ENCODE results near the gene TRAPPC5. TPM values are rescaled to one million over a fixed set of nuclear protein-coding genes. Genes with fewer than 3 reads are reported as not detected.

The TRAPPC5 gene
- total RNA-seq, 1 donor from 2014 or later = 132 TPM

DNA sequence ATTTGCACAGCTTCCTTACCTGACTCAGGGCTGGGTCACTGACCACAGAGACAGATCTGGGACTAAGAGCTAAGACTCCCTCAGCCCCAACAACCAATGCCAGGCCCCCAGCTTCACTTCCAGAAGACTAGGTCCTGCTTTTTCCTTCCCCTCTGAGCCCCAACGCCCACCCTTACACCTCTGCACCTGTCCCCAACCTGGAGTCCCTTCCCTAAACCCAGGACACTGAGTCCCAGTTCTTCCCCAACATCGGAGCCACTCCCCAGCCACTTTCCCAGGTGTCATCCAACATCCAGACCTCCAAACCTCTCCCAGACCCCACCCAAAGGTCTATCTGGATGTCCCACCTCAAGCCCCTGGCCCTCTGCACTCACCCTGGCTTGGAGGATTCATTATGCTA is 18.4 kb downstream of the TRAPPC5 start:
- DNase-seq (ENCODE audit: extremely low read depth, low read depth, low spot score) = no peak

DNA sequence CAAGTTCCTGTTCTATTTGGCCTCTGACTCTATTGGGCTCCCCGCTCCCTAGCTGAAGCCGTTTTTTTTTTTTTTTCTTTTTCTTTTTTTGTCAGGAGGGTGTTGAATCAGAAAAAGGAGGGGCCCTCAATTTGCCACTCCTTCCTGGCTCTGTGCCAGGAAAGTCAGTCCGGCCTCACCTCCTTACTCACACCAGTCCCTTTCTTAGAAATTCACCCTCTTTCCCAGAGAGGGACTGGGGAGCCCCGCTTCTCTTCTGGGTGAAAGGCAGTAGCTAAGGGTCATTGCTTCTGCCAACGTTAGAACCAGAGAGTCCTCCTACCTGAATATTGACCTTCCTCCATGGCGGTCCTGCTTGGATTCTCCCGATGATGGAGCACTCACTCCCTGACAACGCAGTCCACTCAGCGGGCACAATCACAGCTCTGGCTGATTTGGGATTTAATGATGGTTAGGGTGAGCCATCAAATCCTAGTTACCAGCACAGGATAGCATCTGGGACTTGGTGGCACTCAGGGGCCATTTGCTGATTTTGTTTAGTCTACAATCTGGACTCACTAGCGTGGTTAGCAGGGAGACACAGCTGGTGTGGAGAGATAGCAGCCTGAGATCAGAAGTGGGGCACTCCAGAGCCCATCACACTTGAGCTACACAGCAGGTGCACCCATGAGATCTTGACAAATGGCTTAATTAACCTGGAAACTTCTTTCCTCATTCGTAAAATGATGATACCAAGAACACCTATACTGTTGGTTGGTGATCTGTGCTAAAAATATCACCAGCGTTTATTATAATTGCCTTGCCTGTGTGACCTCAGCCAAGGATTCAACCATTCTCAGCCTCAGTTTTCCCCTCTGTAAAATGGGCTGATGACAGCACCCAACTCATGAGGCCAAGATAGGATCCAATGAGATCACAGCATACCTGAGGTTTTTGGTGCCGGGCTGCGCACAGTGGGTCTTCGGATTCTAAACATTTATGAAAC is 19.1 kb downstream of the TRAPPC5 start:
- DNase-seq (ENCODE audit: extremely low read depth, low read depth, low spot score) = no peak

GRCh38 chr19:7701049-7701653 is 20.5 kb downstream of the TRAPPC5 start:
- DNase-seq (ENCODE audit: extremely low read depth, low read depth, low spot score) = no peak

- DNase-seq (ENCODE audit: extremely low read depth, low read depth, low spot score) = no peak
Observed at GRCh38 chr19:7701654-7702457, 21.2 kb downstream of the TRAPPC5 start, which contains the start of gene FCER2. TSS of gene FCER2 (minus strand) at chr19:7702131. CDS start at chr19:7699760, 2,371 bp downstream.

GRCh38 chr19:7703332-7703731 is 22.7 kb downstream of the TRAPPC5 start:
- no peak for DNase-seq (ENCODE audit: extremely low read depth, low read depth, low spot score)

DNA sequence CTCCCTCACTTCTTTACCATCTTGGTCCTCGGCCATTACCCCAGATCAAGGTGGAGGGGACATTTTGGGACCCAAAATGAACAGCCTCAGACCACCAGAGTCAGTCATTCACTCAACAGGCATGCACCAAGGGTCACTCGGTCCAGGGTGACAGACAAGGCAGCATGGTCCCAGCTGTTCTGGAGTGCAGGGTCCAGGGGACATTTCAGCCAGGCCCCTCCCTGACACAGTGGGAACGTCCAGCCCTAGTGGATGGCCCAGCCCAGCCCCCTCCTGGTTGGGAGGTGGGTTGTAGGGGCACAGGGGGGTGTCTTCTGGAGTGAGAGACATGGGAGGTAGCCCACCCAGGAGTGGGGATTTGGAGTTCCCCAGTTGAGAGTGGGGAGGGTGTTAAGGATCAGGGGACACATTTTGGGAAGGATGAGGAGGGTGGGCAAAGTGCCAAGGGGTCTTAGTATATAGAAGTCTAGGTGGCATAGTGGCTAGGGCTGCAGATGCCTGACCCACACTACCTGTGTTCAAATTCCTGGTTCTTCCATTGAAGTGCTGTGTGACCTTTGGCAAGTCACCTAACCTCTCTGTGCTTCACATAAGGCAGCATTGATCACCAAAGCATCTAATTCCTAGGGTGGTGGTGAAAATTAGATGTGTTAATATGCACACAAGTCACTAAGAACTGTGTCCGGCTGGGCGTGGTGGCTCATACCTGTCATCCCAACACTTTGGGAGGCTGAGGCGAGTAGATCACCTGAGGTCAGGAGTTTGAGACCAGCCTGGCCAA is 23.8 kb downstream of the TRAPPC5 start:
- DNase-seq (ENCODE audit: extremely low read depth, low read depth, low spot score) = no peak

- DNase-seq (ENCODE audit: extremely low read depth, low read depth, low spot score) = no peak
Observed at GRCh38 chr19:7705387-7706187, 25.0 kb downstream of the TRAPPC5 start.

DNA sequence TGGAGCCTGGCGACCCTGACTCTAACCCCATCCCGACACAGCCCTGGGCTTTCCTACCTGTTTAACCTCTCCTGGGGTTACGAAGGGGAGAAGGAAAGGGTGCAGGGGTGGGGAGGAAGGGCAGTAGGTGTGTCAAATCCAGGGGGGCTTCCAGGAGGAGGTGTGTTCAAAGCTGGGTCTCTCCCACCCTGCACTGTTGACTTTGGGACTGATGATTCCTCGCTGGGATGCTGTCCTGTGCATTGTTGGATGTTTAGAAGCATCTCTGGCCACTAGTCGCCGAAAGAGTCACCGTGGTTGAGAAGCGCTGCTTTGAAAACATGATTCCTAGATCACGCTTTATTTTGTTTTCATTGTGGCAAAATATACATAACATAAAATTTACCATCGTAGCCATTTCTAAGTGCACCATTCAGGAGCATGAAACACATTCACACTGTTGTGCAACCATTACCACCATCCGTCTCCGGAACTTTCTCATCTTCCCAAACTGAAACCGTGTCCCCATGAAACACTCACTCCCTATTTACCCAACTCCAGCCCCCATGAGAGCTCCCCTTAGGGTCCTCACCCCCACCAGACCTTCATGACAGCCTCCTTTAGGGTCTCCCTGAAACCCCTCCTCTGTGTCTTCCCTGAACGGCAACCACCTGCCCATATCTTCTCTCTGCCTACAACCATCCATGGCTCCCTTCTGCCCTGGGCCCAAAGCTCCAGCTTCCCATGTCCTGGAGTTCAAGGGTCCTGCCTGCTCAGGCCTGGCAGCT is 25.7 kb downstream of the TRAPPC5 start:
- no peak for DNase-seq (ENCODE audit: extremely low read depth, low read depth, low spot score)

DNA sequence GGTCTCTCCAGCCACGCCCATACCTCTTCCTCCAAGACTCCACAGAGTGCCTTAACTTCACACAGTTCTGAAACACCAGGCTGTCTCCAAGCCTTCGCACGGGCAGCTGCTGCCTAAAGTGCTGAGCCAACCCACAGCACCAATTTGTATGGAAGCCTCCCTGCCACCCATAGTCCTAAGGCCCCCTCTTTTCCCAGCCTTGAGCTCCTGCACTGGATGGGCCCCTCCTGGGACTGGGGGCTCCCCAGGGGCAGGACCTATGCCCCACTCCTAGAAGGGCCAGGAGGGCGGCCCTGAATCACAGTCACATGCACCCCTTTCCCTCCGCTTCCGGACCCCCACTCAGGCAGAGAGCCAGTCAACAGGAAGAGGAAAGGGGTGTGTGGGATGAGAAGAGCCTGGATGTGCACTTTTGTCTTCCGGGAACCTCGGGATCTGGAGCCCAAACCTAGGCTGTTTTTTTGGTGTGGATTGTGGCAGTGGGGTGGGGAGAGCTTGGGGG is 26.4 kb downstream of the TRAPPC5 start:
- no peak for DNase-seq (ENCODE audit: extremely low read depth, low read depth, low spot score)

- DNase-seq (ENCODE audit: extremely low read depth, low read depth, low spot score) = no peak
Observed at GRCh38 chr19:7709932-7710460, 29.4 kb downstream of the TRAPPC5 start.

GRCh38 chr19:7710616-7711015 is 30.0 kb downstream of the TRAPPC5 start:
- DNase-seq (ENCODE audit: extremely low read depth, low read depth, low spot score) = no peak

GRCh38 chr19:7715671-7716070 is 35.0 kb downstream of the TRAPPC5 start:
- no peak for DNase-seq (ENCODE audit: extremely low read depth, low read depth, low spot score)

- DNase-seq (ENCODE audit: extremely low read depth, low read depth, low spot score) = no peak
Observed at GRCh38 chr19:7716762-7717161, 36.1 kb downstream of the TRAPPC5 start.

DNA sequence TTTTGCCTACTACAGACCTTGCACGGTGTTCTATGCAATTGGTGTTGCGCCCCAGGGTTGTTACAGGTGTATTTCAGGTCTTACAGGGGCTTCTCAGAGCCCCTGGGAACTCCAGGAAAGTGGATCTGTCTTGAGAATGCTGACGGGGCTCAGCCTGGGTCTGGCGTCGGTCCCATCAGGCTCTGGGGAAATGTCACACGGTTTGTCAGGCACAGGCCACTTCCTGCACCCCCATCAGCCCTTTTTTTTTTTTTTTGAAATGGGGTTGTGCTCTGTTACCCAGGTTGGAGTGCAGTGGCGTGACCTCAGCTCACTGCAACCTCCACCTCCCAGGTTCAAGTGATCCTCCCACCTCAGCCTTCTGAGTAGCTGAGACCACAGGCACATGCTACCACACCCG is 38.0 kb downstream of the TRAPPC5 start:
- DNase-seq (ENCODE audit: extremely low read depth, low read depth, low spot score) = no peak

GRCh38 chr19:7720351-7720750 is 39.7 kb downstream of the TRAPPC5 start:
- no peak for DNase-seq (ENCODE audit: extremely low read depth, low read depth, low spot score)

- no peak for DNase-seq (ENCODE audit: extremely low read depth, low read depth, low spot score)
Observed at GRCh38 chr19:7722231-7722651, 41.6 kb downstream of the TRAPPC5 start.

DNA sequence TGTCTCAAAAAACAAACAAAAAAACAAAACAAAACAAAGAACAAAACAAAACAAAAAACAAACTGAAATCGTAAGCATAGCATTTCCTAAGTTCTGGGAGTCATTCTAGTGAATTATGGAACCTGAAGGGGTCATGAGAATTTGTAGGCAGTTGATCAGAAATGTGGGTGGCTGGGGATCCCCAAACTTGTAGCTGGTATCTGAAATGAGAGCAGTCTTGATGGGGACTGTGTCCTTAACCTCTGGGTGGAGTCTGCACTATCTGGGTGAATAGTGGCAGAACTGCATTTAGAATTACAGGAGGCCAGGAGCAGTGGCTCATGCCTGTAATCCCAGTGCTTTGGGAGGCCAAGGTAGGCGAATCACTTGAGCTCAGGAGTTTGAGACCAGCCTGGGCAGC is 45.2 kb downstream of the TRAPPC5 start:
- DNase-seq (ENCODE audit: extremely low read depth, low read depth, low spot score) = no peak

DNA sequence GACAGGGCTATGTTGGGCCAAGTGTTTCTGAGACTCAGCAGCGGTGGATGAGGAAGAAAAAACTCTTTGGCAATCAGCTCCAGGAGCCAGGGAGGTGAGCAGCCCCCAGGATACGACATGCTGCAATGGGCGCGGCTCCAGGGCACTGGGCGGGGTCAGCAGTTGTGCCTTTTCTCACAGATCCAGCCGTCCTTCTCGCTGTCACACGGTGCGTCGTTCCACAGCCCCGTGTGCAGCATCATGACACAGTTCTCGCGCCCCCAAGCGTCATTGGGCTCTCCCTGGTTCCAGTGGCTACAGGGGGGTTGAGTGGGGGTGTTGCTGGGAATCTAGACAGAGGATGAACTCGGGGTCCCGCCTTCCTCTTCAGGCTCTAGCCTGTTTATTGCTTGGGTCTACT is 48.6 kb downstream of the TRAPPC5 start:
- no peak for DNase-seq (ENCODE audit: extremely low read depth, low read depth, low spot score)
